ENCODE results near the gene APEH.

APEH gene

GRCh38 chr3:49717959-49718857, 44.1 kb downstream of the APEH start:
- Histone ChIP-seq H3K4me1 (ENCODE audit: insufficient read depth, low read length) (peaks cover 3% of the 10 kb centered on the region; the same call in 1 of the 2 replicates), H3K4me3 (ENCODE audit: low read length) (peak overlapping the region; percentile 78; the same call in 1 of the 2 replicates), H3K36me3 (ENCODE audit: insufficient read depth, low read depth, low read length) (peaks cover 29% of the 10 kb centered on the region), H3K9ac (ENCODE audit: low read depth, low read length) (peak overlapping the region; percentile 87; the same call in 1 of the 2 replicates), H3K27ac (ENCODE audit: low read length) (no peak overlapping the region), H3K9me3 (ENCODE audit: insufficient read depth, low read depth, low read length) (no peaks in the 10 kb centered on the region), H3K27me3 (ENCODE audit: insufficient read depth, low read length) (no peaks in the 10 kb centered on the region)

- Histone ChIP-seq H3K36me3 (ENCODE audit: insufficient read depth, low read depth, low read length) (peaks cover 29% of the 10 kb centered on the region), H3K9me3 (ENCODE audit: insufficient read depth, low read depth, low read length) (no peaks in the 10 kb centered on the region), H3K9ac (ENCODE audit: low read depth, low read length) (peak overlapping the region; percentile 87), H3K27me3 (ENCODE audit: insufficient read depth, low read length) (no peaks in the 10 kb centered on the region), H3K27ac (ENCODE audit: low read length) (no peak overlapping the region), H3K4me1 (ENCODE audit: insufficient read depth, low read length) (peaks cover 3% of the 10 kb centered on the region; the same call in 1 of the 2 replicates), H3K4me3 (ENCODE audit: low read length) (peak overlapping the region; percentile 78)
These were observed 44.7 kb downstream of the APEH start for GRCh38 chr3:49718858-49719213.

GRCh38 chr3:49719214-49719884, 45.2 kb downstream of the APEH start, which contains the start of gene AMIGO3:
AMIGO3 (minus strand) TSS chr3:49719684; CDS start chr3:49719465, 219 bp downstream.
- no peaks in the 10 kb centered on the region for H3K9me3 ChIP-seq (ENCODE audit: insufficient read depth, low read depth, low read length)
- peaks cover 29% of the 10 kb centered on the region for H3K36me3 ChIP-seq (ENCODE audit: insufficient read depth, low read depth, low read length)
- peak within 1 kb of the TSS; percentile 78 for H3K4me3 ChIP-seq (ENCODE audit: low read length)
- H3K4me1 ChIP-seq (ENCODE audit: insufficient read depth, low read length), result peaks cover 3% of the 10 kb centered on the region; the same call in 1 of the 2 replicates
- no peaks in the 10 kb centered on the region for H3K27me3 ChIP-seq (ENCODE audit: insufficient read depth, low read length)
- H3K27ac ChIP-seq (ENCODE audit: low read length), result no peak within 1 kb of the TSS
- H3K9ac ChIP-seq (ENCODE audit: low read depth, low read length), result peak within 1 kb of the TSS; percentile 87

GRCh38 chr3:49720855-49721595, 46.9 kb downstream of the APEH start:
- H3K9me3 ChIP-seq (ENCODE audit: insufficient read depth, low read depth, low read length), result no peaks in the 10 kb centered on the region
- no peak overlapping the region for H3K27ac ChIP-seq (ENCODE audit: low read length)
- H3K27me3 ChIP-seq (ENCODE audit: insufficient read depth, low read length), result no peaks in the 10 kb centered on the region
- peaks cover 6% of the 10 kb centered on the region; the same call in 1 of the 2 replicates for H3K4me1 ChIP-seq (ENCODE audit: insufficient read depth, low read length)
- no peak overlapping the region for H3K9ac ChIP-seq (ENCODE audit: low read depth, low read length)
- H3K36me3 ChIP-seq (ENCODE audit: insufficient read depth, low read depth, low read length), result peaks cover 32% of the 10 kb centered on the region
- no peak overlapping the region for H3K4me3 ChIP-seq (ENCODE audit: low read length)

GRCh38 chr3:49721596-49721895, 47.4 kb downstream of the APEH start:
- H3K27ac ChIP-seq (ENCODE audit: low read length), result no peak overlapping the region

GRCh38 chr3:49721896-49722781, 48.0 kb downstream of the APEH start:
- H3K36me3 ChIP-seq (ENCODE audit: insufficient read depth, low read depth, low read length), result peaks cover 40% of the 10 kb centered on the region
- no peaks in the 10 kb centered on the region for H3K27me3 ChIP-seq (ENCODE audit: insufficient read depth, low read length)
- no peaks in the 10 kb centered on the region for H3K9me3 ChIP-seq (ENCODE audit: insufficient read depth, low read depth, low read length)
- peak overlapping the region; percentile 99; the same call in 1 of the 2 replicates for H3K4me3 ChIP-seq (ENCODE audit: low read length)
- H3K9ac ChIP-seq (ENCODE audit: low read depth, low read length), result no peak overlapping the region
- H3K27ac ChIP-seq (ENCODE audit: low read length), result no peak overlapping the region
- peaks cover 6% of the 10 kb centered on the region; the same call in 1 of the 2 replicates for H3K4me1 ChIP-seq (ENCODE audit: insufficient read depth, low read length)

More at GRCh38 chr3:49721596-49721895, 47.4 kb downstream of the APEH start:
- no peak overlapping the region for H3K9ac ChIP-seq (ENCODE audit: low read depth, low read length)
- H3K4me1 ChIP-seq (ENCODE audit: insufficient read depth, low read length), result peaks cover 6% of the 10 kb centered on the region; the same call in 1 of the 2 replicates
- H3K4me3 ChIP-seq (ENCODE audit: low read length), result no peak overlapping the region
- H3K9me3 ChIP-seq (ENCODE audit: insufficient read depth, low read depth, low read length), result no peaks in the 10 kb centered on the region
- H3K36me3 ChIP-seq (ENCODE audit: insufficient read depth, low read depth, low read length), result peaks cover 34% of the 10 kb centered on the region
- no peaks in the 10 kb centered on the region for H3K27me3 ChIP-seq (ENCODE audit: insufficient read depth, low read length)

GRCh38 chr3:49722896-49723295, 48.7 kb downstream of the APEH start:
- H3K4me1 ChIP-seq (ENCODE audit: insufficient read depth, low read length), result peaks cover 6% of the 10 kb centered on the region; the same call in 1 of the 2 replicates
- no peaks in the 10 kb centered on the region for H3K27me3 ChIP-seq (ENCODE audit: insufficient read depth, low read length)
- H3K4me3 ChIP-seq (ENCODE audit: low read length), result peak overlapping the region; percentile 99
- H3K36me3 ChIP-seq (ENCODE audit: insufficient read depth, low read depth, low read length), result peaks cover 48% of the 10 kb centered on the region
- H3K9ac ChIP-seq (ENCODE audit: low read depth, low read length), result peak overlapping the region; percentile 95; the same call in 1 of the 2 replicates
- H3K27ac ChIP-seq (ENCODE audit: low read length), result no peak overlapping the region
- no peaks in the 10 kb centered on the region for H3K9me3 ChIP-seq (ENCODE audit: insufficient read depth, low read depth, low read length)

GRCh38 chr3:49723296-49723627, 49.1 kb downstream of the APEH start:
- peak overlapping the region; percentile 95 for H3K9ac ChIP-seq (ENCODE audit: low read depth, low read length)
- peaks cover 52% of the 10 kb centered on the region for H3K36me3 ChIP-seq (ENCODE audit: insufficient read depth, low read depth, low read length)
- no peaks in the 10 kb centered on the region for H3K27me3 ChIP-seq (ENCODE audit: insufficient read depth, low read length)
- H3K9me3 ChIP-seq (ENCODE audit: insufficient read depth, low read depth, low read length), result no peaks in the 10 kb centered on the region
- H3K4me3 ChIP-seq (ENCODE audit: low read length), result peak overlapping the region; percentile 99
- H3K27ac ChIP-seq (ENCODE audit: low read length), result no peak overlapping the region
- peaks cover 6% of the 10 kb centered on the region; the same call in 1 of the 2 replicates for H3K4me1 ChIP-seq (ENCODE audit: insufficient read depth, low read length)

GRCh38 chr3:49723628-49724551, 49.7 kb downstream of the APEH start, which contains the start of gene GMPPB:
GMPPB (minus strand) TSS chr3:49723951; CDS start chr3:49723726, 225 bp downstream.
- Histone ChIP-seq H3K27ac (ENCODE audit: low read length) (peak within 1 kb of the TSS; percentile 79), H3K4me1 (ENCODE audit: insufficient read depth, low read length) (peaks cover 6% of the 10 kb centered on the region; the same call in 1 of the 2 replicates), H3K4me3 (ENCODE audit: low read length) (peak within 1 kb of the TSS; percentile 99), H3K36me3 (ENCODE audit: insufficient read depth, low read depth, low read length) (peaks cover 52% of the 10 kb centered on the region), H3K9ac (ENCODE audit: low read depth, low read length) (peak within 1 kb of the TSS; percentile 95), H3K27me3 (ENCODE audit: insufficient read depth, low read length) (no peaks in the 10 kb centered on the region), H3K9me3 (ENCODE audit: insufficient read depth, low read depth, low read length) (no peaks in the 10 kb centered on the region)

GRCh38 chr3:49724586-49724985, 50.4 kb downstream of the APEH start:
- Histone ChIP-seq H3K9me3 (ENCODE audit: insufficient read depth, low read depth, low read length) (no peaks in the 10 kb centered on the region), H3K36me3 (ENCODE audit: insufficient read depth, low read depth, low read length) (peaks cover 52% of the 10 kb centered on the region), H3K9ac (ENCODE audit: low read depth, low read length) (peak overlapping the region; percentile 94), H3K27ac (ENCODE audit: low read length) (peak overlapping the region; percentile 79), H3K27me3 (ENCODE audit: insufficient read depth, low read length) (no peaks in the 10 kb centered on the region), H3K4me1 (ENCODE audit: insufficient read depth, low read length) (peaks cover 6% of the 10 kb centered on the region; the same call in 1 of the 2 replicates), H3K4me3 (ENCODE audit: low read length) (peak overlapping the region; percentile 99)
